OCI-LY3 (cell line): ENCODE measurements around the gene MIP.

Source experiments
- CTCF ChIP-seq: fragments of 200-600, 300-600 bp; sonication (generic); IDR thresholded peaks from 2 replicates; pipeline ENCODE4 v1.5.1; 2014; ENCODE audit warnings: antibody characterized with exemption, low read length, low read depth
- EZH2phosphoT487 ChIP-seq: fragments of 200-600 bp; shearing (Covaris generic); IDR thresholded peaks from 2 replicates; pipeline ENCODE4 v1.6.1; 2018; ENCODE audit warnings: antibody characterized with exemption, mixed run types, low read depth

GRCh38 chr12:56449622-56449984, 4.9 kb downstream of the MIP start:
- TF ChIP-seq CTCF = no peak
- no peak for TF ChIP-seq EZH2phosphoT487
